OCI-M2 (cell line): ENCODE data around the gene FN1.
"Not testable (repeated sequence)": the region's sequence is repeated elsewhere in the genome, so short reads cannot be mapped to it uniquely, and the experiment has no call there.

Source experiments
- DNase-seq: peaks from one replicate; lab custom pipeline; 2025; ENCODE audit not compliant: unreplicated experiment; lab: John Stamatoyannopoulos, UW

Gene FN1

GRCh38 chr2:215409331-215410127, 26.3 kb downstream of the FN1 start:
- no peak for DNase-seq

GRCh38 chr2:215408441-215408840, 27.4 kb downstream of the FN1 start:
- not testable (repeated sequence) for DNase-seq

- no peak for DNase-seq
Measured at GRCh38 chr2:215407590-215408264, 28.1 kb downstream of the FN1 start.

DNA sequence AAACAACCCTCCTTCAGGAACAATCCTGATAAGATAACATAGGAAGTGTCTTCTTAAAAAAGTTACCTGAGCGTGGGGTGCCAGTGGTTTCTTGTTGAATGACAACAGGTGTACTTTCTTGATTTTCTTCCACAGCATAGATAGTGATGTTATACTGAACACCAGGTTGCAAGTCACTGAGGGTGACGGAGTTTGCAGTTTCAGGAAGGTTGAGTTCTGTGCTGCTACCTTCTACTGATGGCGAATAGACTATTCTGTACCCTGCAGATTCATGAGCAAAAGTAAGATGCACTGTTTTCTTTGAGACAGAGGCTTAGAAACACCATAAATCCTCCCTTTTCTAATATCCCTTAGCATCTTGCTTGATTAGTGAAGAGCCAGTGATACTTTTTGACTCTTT, 28.8 kb downstream of the FN1 start:
- DNase-seq, result no peak

DNA sequence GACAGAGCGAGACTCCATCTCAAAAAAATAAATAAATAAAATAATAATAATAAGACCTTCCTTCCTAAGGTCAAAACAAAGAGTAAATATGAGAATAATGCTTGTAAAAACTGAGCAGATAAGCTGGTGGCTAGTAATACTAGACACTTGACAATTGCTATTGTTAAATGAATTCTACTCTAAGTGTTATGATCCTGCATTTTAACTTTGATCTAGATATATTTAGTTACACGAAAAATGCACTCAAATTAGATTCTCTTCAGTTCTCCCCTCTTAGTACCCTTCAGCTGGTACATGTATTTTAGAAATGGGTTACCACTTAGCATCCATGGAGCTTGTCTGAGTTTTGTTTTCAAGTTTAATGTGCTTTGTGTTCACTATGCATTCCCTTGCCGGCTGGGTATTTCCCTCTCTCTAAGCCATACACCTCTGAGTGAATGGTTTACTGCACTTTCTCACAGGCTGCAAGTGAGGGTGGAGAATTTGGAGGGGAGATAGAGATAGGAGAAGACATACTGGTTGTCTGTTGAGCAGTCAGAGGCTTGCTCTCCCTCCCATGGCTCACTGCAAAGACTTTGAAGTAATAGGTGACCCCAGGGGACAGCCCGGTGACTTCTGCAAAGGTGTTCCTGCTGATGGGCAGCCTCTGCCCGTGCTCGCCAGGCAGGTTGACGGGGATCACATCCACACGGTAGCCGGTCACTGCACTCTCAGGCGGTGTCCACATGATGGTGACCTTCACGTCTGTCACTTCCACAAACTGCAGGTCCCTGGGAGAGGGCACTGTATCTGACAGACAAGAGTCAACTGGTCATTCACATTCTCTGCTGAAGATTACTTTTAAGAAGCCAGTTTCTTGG, 29.9 kb downstream of the FN1 start:
- DNase-seq, result no peak

GRCh38 chr2:215404348-215405012, 31.4 kb downstream of the FN1 start:
- no peak for DNase-seq

DNA sequence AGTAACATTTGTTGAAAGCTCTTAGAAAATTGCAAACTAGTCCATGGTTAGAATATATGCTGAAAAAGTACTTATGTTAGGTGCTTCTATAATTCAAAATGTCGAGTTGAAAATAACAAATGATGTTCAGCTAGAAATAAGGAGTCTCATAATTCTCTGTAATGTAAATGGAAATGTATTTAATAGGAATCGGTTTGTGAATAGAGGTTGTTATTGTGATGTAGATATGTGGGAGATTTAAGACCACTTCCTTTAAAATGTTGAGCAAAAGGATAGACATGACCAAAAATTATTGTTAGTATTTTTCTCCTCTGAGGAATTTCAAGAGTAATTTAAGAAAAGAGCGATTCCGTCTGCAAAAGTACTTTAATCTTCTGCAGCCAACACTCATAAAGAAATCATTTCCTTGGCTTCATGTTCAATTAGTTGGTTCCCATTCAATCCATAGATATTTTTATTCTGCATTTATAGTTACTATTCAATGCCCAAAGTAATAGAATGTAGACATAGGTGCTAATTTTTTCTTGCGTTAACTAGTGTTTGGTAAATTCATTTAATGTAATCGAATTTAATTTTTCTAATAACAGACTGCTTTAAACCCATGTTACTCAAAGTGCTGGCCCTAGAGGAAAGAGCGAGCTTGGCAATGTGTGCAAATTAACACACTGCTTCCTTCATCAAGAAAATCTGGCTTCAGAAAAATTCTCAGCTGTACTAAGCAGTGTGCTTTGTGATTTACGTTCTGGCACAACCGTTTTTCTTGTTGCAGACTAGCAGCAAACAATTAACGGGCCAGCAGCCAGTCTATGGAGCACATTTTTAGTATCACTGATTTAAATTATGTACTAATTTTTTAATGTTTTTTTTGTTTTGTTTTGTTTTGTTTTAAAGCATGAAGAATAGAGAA, 32.2 kb downstream of the FN1 start:
- no peak for DNase-seq

DNA sequence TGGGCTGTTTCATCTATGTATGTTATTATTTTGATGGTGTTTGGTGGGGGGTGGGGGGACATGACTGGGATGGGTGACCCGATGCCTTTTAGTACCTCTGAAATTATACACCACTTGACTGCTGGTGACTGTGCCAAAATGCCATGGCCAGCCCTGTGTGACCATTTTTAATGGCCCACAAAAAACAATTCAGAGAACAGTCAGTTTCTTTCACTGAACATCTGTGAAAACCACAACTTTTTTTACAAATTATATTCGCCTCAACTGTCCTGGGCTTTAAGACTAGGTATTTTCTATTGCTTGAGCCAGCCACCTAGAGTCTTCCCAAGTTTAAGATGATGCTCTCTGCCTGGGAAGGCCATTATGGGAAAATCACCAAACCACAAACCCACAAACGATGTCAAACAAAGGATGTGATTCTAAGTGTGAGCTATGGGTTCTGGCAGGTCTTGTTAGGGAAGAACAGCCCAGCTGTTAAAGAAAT, 33.9 kb downstream of the FN1 start:
- DNase-seq, result no peak

DNA sequence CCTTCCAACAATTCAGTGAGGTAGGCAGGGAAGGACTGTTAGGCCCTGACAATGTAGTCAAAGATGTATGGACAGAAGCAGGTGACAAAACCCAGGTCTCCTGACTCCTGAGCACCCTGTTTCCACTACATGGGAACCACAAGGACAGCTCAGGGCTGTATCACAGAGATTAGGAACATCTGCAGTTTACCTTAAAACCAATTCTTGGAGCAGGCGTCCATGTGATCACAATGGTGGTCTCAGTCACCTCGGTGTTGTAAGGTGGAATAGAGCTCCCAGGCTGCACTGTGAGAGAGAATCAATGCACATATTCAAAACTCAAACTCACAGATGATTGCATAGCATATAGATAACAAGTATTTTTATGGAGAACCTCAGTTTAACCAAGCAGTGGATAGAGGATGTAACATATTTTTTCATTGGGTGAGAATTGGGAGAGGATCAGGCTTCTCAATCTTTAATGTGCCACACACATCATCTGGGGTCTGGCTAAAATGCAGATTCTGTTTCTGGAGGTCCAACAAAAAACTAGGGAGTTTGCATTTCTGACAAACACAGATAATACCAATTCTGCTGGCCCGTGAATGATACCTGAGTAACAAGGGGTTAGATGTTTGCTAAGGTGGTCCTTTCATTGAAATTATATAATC, 36.7 kb downstream of the FN1 start:
- no peak for DNase-seq

DNA sequence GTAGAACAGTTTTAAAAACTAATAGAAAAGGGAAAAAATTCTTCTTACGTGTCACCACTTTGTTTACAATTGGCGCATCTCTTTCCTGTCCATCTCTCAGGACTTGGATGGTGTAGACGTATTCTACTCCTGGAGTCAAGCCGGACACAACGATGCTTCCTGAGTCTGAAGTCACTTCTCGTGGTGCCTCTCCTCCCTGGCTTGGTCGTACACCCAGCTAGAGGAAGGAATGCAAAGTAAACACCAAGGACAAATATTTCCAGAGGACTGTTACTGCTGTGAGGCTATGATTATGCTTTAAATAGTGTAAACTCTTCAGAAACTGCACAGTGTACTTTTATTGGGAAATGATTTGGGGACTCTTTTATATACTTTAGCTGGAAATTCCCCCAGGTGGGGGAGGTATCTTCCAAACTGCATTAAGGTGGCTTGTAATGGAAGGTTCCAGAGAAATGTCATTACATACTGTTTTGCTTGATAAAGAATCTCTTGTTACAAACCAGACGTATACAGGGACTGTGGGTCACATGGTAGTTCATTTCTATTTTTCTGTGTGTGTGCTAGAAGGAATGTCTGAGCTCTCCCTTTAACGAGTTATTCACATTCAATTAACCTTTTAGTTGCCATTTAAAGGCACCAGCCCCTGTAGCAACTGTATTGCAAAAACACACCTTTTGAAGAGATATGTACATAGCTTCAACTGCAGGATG, 38.1 kb downstream of the FN1 start:
- no peak for DNase-seq

DNA sequence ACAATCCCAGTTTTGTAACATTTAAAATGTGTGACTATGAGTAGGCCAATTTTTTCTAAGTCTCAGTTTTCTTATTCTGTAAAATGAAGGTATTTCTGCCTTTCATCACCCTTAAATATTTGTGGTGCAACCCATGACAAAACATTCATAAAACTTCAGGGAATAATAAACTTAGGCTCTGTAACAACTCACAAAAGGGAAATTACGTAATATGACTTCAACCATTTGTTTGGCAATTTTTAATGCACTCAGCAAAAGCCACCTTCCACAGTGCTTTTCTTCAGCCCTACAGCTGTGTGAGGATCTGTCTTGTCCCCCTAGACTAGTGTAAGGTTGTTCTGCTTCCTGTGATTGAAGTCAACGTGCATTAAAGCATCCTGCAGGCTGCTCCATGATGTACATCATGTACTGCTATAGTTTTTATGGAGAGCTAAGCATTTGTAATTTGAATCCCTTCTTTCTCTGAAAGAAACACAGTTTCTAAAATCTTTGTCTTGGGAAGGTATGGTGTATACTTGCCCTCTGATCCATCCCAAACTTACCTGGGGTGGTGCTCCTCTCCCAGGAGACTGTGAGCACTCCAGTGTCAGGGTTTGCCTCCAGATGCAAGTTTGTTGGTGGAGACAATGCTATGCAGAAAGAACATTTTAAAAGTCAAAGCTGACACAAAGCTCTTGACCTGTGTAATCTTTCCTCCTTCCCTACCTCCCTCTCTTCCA, 39.1 kb downstream of the FN1 start:
- no peak for DNase-seq

- DNase-seq, result no peak
Measured at GRCh38 chr2:215395687-215396460, 40.0 kb downstream of the FN1 start.

DNA sequence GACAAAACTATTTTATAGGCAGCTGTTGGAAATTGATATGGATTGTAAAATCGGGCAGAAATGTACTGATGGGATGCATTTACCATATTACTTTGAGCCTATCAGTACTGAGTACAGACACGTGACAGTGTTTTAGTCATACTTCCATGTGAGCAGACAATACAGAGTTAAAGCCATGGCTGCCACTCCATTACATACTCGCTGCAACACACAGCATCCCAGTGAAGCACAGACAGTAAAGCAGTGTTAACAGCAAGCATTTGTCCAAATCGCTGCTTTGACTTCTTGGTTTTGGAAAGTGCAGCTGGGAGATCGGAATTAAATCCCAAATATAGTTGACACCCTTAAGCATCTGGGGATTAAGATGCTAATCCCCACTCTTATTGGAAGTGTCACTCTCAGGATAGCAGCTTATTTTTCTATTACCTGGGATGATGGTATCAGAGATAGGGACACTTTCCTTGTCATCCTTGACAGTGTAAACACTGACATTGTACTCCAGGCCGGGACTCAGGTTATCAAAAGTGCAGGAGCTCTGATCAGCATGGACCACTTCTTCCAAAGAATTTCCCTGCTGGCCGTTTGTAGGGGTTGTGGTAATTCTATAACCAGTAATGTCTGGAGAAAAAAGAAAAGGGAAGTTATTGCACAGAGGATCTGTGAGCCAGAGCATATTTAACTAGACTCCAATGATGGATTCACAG, 41.6 kb downstream of the FN1 start:
- DNase-seq, result no peak

GRCh38 chr2:215392687-215393270, 43.1 kb downstream of the FN1 start:
- no peak for DNase-seq

DNA sequence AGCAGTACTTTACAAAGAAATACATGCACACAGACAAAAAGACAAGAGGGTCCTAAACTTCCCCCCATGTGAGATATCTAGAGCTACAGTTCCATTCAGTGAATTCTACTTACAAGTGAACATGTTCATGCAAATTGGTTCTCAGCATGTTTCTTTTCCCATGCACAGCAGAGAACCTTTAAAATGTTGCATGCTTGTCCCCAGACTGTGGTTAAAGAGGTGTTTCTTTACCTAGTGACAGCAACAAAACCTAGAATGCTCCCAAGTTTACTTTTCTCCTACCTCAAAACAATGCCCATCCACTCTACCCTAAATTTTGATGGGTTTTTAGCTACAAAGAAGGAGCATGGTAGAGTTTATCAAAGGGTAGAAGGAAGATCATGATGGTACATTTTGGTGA, 43.7 kb downstream of the FN1 start:
- no peak for DNase-seq

GRCh38 chr2:215391531-215391930, 44.3 kb downstream of the FN1 start:
- DNase-seq, result no peak

GRCh38 chr2:215390550-215390913, 45.3 kb downstream of the FN1 start:
- DNase-seq, result no peak
